Astrocyte of the spinal cord (primary cell): ENCODE measurements around the gene CREM.

Experiments used
- DNase-seq: peaks from one replicate; pipeline ENCODE4 v3.0.0; 2011; ENCODE audit warnings: low read depth, low spot score
- H3K4me3 ChIP-seq: 2 replicates; pipeline ENCODE4 v1.5.1; 2011; ENCODE audit warnings: low read depth, mild to moderate bottlenecking, low read length, moderate library complexity
- in situ Hi-C: cut with HindIII; loops from 2 replicates; pipeline ENCODE4 v1.10.0; 2017; ENCODE audit warnings: low sequenced_read_pairs
- TF ChIP-seq, protein P1 (sequence below): IDR thresholded peaks from 2 replicates; pipeline ENCODE4 v1.5.1; 2012; ENCODE audit warnings: low read depth, mild to moderate bottlenecking, low read length, inconsistent platforms

The CREM gene

DNA sequence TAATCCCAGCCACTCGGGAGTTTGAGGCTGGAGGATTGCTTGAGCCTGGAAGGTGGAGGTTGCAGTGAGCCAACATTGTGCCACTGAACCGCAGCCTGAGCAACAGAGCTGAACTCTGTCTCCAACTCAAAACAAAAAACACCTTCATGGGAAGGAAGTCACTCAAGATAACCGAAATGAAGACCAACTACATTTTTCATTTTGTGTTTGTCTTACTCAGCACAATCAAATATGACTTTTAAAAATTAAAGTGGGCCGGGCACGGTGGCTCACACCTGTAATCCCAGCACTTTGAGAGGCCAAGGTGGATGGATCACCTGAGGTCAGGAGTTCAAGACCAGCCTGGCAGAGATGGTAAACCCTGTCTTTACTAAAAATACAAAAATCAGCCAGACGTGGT lies 40.0 kb downstream of the CREM start:
- TF ChIP-seq, protein P1, sequence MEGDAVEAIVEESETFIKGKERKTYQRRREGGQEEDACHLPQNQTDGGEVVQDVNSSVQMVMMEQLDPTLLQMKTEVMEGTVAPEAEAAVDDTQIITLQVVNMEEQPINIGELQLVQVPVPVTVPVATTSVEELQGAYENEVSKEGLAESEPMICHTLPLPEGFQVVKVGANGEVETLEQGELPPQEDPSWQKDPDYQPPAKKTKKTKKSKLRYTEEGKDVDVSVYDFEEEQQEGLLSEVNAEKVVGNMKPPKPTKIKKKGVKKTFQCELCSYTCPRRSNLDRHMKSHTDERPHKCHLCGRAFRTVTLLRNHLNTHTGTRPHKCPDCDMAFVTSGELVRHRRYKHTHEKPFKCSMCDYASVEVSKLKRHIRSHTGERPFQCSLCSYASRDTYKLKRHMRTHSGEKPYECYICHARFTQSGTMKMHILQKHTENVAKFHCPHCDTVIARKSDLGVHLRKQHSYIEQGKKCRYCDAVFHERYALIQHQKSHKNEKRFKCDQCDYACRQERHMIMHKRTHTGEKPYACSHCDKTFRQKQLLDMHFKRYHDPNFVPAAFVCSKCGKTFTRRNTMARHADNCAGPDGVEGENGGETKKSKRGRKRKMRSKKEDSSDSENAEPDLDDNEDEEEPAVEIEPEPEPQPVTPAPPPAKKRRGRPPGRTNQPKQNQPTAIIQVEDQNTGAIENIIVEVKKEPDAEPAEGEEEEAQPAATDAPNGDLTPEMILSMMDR, result no peak
- H3K4me3 ChIP-seq, result no peak overlapping the region
- in situ Hi-C loops, result no loop called here
- no peak for DNase-seq

DNA sequence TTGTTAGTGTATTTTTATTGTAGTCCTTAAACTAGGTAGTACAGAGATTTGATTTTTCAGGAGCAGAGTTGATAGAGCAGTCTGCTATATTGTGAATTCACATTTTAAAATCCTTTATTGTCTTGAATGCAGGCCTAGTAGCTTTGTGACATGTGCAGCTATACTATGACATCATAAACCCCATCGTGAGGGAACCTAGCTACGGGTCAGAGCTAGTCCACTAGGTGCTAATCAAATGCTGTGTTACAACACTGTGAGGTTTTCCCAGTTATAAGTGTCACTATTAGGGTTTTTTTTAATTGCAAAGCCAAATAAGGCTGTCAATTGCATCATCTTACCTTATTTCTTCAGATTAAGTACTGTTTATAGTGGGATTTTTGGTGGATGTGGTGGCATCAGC lies 40.7 kb downstream of the CREM start:
- DNase-seq, result no peak
- in situ Hi-C loops, result no loop called here
- no peak overlapping the region for H3K4me3 ChIP-seq
- TF ChIP-seq, protein P1, result no peak

DNA sequence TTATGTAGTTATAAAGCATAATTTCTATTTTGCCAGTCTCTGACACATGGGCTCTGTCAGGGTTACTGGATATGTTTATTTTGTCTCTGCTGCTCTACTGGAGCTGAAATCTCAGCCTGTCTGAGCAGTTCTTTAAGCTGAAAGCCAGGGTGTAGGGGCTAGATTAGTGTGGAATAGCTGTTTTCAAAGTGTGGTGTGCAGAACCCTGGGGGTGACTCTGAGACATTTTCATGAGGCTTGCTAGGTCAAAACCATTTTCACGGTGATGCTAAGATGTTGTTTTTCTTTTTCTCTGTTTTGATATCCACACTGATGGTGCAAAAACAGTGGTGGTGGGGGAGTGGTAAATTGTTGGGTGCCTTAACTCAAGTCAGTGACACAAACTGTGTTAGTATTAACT lies 45.5 kb downstream of the CREM start:
- peak; percentile 53 for DNase-seq
- TF ChIP-seq, protein P1, result no peak
- H3K4me3 ChIP-seq, result no peak overlapping the region
- in situ Hi-C loops, result no loop called here

DNA sequence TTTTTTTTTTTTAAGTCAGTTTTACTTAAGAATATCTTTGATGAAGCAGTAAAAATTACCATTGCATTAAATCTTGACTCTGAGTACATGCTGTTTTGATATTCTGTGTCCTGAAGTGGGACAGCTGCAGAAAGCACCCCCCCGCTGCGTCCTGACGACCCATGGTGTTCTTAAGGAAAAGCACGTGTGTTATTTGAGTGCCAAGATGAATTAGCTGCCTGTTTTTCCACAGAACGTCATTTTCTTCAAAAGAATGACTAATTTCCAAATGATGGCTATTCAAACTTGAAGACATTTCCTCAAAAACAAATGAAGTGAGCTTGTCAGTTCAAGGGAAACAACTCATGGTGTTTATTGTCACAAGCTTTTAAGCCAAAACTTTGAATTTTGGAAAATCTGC lies 45.9 kb downstream of the CREM start:
- peak; percentile 87 for DNase-seq
- TF ChIP-seq, protein P1, result no peak
- in situ Hi-C loops, result no loop called here
- no peak overlapping the region for H3K4me3 ChIP-seq

DNA sequence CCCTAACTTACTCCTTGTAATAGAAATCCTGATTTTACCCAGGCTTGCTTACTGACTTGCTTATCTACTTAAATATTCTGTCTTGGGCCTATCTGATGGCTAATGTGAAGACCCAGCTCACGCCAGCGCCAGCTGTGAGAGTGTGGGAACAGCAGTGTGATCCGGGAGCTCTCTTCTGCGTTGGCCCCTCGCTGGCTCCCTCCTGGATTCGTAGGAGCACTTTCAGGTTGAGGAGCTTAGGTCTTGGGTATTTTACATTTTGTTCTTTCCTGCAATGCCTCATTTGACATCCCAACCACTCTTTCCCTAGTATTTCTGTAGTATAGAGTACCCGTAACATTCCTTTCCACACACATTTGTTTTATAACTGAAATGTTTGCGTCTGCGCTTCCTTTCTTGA lies 51.7 kb downstream of the CREM start:
- in situ Hi-C loops, result no loop called here
- TF ChIP-seq, protein P1, result no peak
- H3K4me3 ChIP-seq, result no peak overlapping the region
- DNase-seq, result no peak

DNA sequence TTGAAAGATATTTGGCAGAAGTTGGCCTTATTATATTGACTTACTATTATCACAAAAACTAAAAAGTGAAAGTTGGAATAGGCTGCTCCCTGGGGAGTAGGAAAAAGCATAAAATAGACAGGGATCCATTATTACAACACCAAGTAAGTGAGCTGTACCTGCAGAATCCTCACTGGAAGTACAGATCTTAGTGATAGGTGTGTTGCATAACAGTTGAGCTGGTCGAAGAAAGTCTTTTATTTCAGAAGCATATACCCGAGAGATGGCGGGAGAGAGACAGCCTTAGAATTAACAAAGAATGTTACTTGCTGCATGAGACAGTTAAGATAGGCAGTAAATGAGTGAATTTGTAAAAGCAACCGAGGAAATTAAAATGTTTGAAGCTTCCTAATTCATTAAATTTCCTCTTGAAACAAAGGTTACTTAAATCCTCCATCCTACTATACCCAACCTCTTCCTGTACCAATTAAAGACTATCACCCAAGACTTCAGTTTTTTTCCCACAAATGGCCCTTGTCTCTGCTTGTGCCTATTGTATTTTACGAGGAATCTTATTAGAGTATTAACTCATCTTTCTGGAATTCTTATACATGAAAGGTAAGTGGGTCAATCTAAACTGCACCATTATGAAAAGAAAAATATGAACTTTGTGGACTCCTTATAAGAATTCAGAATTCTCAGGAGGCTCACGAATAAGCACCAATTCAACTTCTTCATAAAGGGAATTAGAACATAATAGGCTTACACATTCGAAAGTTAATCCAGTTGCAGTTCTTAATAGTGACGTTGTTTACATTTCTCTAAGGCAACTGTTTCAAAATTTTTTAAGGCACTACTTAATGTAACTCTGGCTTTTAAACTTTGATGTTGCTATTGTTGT lies 56.2 kb downstream of the CREM start:
- no peak for DNase-seq
- in situ Hi-C loops, result no loop called here
- TF ChIP-seq, protein P1, result no peak
- H3K4me3 ChIP-seq, result no peak overlapping the region
